Measurements from ENCODE around the gene ARPC3. TPM values are rescaled to one million over a fixed set of nuclear protein-coding genes. Genes with fewer than 3 reads are reported as not detected.

The ARPC3 gene
- total and polyA plus RNA-seq, 9 of the 15 experiments (the other 6 are each of a cell fraction or from before 2014, with no cell fraction given): 74.2 to 575 (median 345) TPM

DNA sequence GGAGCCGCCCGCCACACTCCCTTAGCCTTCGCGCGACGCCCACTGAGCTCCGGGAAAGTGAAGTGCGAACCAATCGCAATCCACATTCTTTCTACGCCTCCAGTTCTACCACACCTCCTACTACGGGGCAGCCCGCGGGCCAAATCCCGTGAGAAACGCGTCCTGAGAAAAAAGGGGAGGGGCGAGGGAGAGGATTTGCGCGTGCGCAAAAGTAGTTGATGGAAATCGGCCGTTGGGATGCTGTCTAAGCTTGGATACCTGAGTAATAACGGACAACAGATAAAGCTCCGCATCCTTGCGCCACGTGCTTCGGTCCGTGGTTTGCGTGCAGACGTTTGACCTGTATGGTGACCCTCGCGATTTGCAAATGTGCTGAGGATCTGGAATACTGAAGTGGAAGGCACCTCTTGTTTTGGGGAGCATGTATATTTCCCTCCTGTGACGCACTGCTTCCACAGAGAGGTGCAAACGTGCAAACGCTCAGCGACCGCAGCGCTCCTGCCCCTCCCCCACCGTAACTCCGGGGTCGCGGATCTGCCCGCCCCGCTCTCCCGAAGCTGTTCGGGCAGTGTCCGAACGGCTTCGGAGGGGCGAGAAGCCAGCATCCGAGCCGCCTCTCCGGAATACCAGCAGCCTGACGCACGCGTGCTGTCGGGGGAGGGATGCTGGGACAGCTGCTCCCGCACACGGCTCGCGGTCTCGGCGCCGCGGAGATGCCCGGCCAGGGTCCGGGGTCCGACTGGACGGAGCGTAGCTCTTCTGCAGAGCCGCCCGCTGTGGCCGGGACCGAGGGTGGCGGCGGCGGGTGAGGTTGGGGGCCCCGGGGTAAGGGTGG, 18.3 kb upstream of the ARPC3 start, which contains the start of the genes FAM216A and GPN3 (continued):
- TF ChIP-seq, protein P1, sequence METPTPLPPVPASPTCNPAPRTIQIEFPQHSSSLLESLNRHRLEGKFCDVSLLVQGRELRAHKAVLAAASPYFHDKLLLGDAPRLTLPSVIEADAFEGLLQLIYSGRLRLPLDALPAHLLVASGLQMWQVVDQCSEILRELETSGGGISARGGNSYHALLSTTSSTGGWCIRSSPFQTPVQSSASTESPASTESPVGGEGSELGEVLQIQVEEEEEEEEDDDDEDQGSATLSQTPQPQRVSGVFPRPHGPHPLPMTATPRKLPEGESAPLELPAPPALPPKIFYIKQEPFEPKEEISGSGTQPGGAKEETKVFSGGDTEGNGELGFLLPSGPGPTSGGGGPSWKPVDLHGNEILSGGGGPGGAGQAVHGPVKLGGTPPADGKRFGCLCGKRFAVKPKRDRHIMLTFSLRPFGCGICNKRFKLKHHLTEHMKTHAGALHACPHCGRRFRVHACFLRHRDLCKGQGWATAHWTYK (CRISPR knock-in tag; IDR thresholded peaks at IDR 0.05): no peak
- no peak for TF ChIP-seq KAT2B (IDR thresholded peaks at IDR 0.05; ENCODE audit: low read depth, low read length)
- no peak for TF ChIP-seq ZNF408 (CRISPR knock-in tag; IDR thresholded peaks at IDR 0.05; ENCODE audit: low read depth)
- TF ChIP-seq, protein P2, sequence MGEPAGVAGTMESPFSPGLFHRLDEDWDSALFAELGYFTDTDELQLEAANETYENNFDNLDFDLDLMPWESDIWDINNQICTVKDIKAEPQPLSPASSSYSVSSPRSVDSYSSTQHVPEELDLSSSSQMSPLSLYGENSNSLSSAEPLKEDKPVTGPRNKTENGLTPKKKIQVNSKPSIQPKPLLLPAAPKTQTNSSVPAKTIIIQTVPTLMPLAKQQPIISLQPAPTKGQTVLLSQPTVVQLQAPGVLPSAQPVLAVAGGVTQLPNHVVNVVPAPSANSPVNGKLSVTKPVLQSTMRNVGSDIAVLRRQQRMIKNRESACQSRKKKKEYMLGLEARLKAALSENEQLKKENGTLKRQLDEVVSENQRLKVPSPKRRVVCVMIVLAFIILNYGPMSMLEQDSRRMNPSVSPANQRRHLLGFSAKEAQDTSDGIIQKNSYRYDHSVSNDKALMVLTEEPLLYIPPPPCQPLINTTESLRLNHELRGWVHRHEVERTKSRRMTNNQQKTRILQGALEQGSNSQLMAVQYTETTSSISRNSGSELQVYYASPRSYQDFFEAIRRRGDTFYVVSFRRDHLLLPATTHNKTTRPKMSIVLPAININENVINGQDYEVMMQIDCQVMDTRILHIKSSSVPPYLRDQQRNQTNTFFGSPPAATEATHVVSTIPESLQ (CRISPR knock-in tag; IDR thresholded peaks at IDR 0.05): peak; percentile 74; the same call in 1 of the 2 replicates
- TF ChIP-seq ZNF133 (CRISPR knock-in tag; IDR thresholded peaks at IDR 0.05): no peak
- TF ChIP-seq NR2F6 (CRISPR knock-in tag; IDR thresholded peaks at IDR 0.05): no peak
- TF ChIP-seq, protein P3, sequence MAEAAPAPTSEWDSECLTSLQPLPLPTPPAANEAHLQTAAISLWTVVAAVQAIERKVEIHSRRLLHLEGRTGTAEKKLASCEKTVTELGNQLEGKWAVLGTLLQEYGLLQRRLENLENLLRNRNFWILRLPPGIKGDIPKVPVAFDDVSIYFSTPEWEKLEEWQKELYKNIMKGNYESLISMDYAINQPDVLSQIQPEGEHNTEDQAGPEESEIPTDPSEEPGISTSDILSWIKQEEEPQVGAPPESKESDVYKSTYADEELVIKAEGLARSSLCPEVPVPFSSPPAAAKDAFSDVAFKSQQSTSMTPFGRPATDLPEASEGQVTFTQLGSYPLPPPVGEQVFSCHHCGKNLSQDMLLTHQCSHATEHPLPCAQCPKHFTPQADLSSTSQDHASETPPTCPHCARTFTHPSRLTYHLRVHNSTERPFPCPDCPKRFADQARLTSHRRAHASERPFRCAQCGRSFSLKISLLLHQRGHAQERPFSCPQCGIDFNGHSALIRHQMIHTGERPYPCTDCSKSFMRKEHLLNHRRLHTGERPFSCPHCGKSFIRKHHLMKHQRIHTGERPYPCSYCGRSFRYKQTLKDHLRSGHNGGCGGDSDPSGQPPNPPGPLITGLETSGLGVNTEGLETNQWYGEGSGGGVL (CRISPR knock-in tag; IDR thresholded peaks at IDR 0.05): no peak
- TF ChIP-seq, protein P4, sequence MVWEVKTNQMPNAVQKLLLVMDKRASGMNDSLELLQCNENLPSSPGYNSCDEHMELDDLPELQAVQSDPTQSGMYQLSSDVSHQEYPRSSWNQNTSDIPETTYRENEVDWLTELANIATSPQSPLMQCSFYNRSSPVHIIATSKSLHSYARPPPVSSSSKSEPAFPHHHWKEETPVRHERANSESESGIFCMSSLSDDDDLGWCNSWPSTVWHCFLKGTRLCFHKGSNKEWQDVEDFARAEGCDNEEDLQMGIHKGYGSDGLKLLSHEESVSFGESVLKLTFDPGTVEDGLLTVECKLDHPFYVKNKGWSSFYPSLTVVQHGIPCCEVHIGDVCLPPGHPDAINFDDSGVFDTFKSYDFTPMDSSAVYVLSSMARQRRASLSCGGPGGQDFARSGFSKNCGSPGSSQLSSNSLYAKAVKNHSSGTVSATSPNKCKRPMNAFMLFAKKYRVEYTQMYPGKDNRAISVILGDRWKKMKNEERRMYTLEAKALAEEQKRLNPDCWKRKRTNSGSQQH (CRISPR knock-in tag; IDR thresholded peaks at IDR 0.05): no peak
- TF ChIP-seq ZNF778 (CRISPR knock-in tag; IDR thresholded peaks at IDR 0.05): no peak
- TF ChIP-seq, protein P5, sequence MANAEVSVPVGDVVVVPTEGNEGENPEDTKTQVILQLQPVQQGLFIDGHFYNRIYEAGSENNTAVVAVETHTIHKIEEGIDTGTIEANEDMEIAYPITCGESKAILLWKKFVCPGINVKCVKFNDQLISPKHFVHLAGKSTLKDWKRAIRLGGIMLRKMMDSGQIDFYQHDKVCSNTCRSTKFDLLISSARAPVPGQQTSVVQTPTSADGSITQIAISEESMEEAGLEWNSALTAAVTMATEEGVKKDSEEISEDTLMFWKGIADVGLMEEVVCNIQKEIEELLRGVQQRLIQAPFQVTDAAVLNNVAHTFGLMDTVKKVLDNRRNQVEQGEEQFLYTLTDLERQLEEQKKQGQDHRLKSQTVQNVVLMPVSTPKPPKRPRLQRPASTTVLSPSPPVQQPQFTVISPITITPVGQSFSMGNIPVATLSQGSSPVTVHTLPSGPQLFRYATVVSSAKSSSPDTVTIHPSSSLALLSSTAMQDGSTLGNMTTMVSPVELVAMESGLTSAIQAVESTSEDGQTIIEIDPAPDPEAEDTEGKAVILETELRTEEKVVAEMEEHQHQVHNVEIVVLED (CRISPR knock-in tag; IDR thresholded peaks at IDR 0.05): peak; percentile 15; the same call in 1 of the 2 replicates
- no peak for TF ChIP-seq CAMTA2 (CRISPR knock-in tag; conservative IDR thresholded peaks at IDR 0.05)
- TF ChIP-seq DNMT1 (IDR thresholded peaks at IDR 0.05): no peak; the same call in 1 of the 2 replicates
- TF ChIP-seq HDAC8 (tag; IDR thresholded peaks at IDR 0.05): no peak; the same call in 1 of the 2 replicates
- TF ChIP-seq, protein P6, sequence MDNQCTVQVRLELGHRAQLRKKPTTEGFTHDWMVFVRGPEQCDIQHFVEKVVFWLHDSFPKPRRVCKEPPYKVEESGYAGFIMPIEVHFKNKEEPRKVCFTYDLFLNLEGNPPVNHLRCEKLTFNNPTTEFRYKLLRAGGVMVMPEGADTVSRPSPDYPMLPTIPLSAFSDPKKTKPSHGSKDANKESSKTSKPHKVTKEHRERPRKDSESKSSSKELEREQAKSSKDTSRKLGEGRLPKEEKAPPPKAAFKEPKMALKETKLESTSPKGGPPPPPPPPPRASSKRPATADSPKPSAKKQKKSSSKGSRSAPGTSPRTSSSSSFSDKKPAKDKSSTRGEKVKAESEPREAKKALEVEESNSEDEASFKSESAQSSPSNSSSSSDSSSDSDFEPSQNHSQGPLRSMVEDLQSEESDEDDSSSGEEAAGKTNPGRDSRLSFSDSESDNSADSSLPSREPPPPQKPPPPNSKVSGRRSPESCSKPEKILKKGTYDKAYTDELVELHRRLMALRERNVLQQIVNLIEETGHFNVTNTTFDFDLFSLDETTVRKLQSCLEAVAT (IDR thresholded peaks at IDR 0.05): no peak
- no peak for TF ChIP-seq SMARCE1 (IDR thresholded peaks at IDR 0.05)
- no peak for TF ChIP-seq ZNF668 (CRISPR knock-in tag; IDR thresholded peaks at IDR 0.05)
- TF ChIP-seq FOSL1 (tag; conservative IDR thresholded peaks at IDR 0.05): peak; percentile 76
- TF ChIP-seq GATAD2A (IDR thresholded peaks at IDR 0.05): peak; percentile 100
